ENCODE measurements around the gene DDAH2.
A peak's percentile ranks its signal among the peaks of the same experiment; 100 is the strongest.
"Not testable (repeated sequence)": the region's sequence is repeated elsewhere in the genome, so short reads cannot be mapped to it uniquely, and the experiment has no call there.

Gene DDAH2

DNA sequence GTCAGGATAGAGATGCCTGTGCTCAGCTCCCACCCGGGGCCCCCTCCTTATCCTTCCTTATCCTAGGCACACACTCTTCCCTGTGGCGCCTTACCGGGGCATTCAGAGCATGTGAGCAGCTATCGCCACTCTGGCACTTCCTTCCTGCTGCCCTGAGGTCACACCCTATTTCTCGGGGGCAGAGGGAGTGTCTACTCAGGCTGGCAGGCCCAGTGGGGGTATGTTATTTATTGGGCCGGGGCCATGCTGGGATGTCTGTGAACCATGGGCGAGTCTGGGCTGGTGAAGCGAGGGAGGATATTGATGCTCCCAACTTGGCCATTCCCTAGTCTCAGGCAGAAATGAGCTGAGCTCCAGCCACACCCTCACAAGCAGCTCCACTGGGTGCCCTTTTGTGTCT lies 17.9 kb downstream of the DDAH2 start:
- DNase-seq = no peak

DNA sequence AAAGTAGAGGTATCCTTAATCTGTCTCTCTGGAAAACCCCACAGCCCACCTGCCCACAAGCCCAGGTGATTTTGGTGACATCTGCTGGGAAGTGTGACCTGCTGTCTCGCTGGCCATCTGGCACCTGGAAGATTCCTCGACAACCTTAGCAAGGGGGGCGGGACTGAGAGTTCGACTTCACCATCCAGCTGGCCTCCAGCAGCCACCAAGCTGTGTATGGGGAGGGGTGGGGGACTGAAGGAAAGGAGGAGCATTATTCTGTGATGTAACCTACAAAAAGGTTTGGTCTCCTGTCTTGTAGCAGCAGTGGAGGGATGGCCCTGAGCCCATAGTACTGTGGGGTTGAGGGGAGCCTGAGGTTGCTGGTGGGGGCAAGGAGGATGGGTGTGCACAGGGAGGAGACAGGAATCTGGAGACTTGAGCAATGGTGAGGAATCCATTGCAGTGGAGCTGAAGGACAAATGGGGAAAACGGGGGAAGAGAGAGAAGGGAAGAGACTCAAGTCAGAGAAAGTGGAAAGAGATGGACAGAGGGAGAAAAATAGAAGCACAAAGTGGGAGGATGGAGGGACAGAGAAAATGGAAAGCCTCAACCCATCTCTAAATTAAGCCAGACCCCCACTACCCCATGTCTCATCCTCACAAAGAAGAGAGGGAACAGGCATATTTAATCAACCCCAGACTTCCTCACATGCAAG lies 18.4 kb downstream of the DDAH2 start:
- no peak for DNase-seq

DNA sequence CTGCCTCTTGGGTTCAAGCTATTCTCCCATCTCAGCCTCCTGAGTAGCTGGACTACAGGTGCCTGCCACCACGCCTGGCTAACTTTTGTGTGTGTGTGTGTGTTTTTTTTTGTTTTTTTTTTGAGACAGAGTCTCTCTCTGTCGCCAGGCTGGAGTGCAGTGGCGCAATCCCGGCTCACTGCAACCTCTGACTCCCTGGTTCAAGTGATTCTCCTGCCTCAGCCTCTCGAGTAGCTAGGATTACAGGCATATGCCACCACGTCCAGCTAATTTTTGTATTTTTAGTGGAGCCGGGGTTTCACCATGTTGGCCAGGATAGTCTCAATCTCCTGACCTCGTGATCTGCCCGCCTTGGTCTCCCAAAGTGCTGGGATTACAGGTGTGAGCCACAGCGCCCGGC lies 19.9 kb downstream of the DDAH2 start:
- DNase-seq = not testable (repeated sequence)

DNA sequence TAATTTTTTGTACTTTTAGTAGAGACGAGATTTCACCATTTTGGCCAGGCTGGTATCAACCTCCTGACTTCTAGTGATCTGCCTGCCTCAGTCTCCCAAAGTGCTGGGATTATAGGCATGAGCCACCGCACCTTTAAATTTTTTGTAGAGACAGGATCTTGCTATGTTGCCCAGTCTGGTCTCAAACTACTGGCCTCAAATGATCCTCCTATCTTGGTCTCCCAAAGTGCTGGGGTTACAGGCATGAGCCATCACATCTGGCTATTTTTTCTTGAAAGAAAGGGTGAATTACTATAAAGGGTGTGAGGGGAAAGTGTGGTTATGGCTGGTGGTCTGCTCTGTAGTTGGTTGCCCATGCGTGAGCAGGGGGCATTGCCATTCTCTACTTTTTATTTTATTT lies 20.9 kb downstream of the DDAH2 start:
- DNase-seq = no peak

DNA sequence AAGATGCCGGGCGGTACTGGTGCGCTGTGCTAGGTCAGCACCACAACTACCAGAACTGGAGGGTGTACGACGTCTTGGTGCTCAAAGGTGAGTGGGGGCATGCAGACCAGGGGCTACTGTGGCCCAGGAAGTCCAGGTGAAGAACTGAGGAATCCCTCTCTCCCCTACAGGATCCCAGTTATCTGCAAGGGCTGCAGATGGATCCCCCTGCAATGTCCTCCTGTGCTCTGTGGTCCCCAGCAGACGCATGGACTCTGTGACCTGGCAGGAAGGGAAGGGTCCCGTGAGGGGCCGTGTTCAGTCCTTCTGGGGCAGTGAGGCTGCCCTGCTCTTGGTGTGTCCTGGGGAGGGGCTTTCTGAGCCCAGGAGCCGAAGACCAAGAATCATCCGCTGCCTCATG lies 21.4 kb downstream of the DDAH2 start:
- no peak for DNase-seq

DNA sequence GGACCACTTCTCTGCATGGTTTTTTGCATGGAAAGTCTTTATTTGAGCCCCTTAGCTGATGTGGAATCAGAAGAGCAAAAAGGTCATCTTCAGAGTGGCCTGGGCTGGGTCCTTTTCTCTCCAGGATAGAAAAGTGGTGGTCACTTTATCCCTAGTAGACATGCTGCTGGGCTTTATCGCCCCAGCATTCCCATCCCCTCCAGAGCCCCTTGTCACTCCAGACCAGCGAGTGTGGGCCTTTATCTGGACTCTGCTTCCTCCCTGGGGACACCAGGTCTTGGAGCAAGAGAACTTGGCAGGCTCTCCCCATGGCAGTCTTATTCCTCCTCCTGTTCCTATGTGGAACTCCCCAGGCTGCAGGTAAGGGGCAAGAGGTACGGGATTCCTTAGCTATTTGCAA lies 22.5 kb downstream of the DDAH2 start, which contains the start of gene LY6G6F:
TSS of gene LY6G6F (plus strand) at position 268 of the 400 bp plus-strand sequence. CDS start at position 309, 41 bp downstream.
- no peak for DNase-seq

DNA sequence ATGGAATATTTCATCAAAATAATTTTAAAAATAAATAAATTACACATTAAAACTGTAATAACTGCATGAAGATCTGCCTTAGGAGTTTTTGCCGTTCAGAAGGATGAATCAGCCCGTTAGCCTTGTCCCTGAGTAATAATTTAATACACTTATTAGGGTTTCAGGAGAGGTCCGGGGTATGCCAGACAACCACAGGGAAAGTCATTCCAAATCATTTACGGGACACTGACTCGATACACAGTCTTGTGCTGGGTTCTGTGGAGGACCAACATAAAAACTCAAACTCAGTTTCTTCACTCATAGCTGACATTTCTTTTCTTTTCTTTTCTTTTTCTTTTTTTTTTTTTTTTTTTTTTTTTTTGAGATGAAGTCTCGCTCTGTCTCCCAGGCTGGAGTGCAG lies 23.2 kb downstream of the DDAH2 start:
- DNase-seq = no peak

DNA sequence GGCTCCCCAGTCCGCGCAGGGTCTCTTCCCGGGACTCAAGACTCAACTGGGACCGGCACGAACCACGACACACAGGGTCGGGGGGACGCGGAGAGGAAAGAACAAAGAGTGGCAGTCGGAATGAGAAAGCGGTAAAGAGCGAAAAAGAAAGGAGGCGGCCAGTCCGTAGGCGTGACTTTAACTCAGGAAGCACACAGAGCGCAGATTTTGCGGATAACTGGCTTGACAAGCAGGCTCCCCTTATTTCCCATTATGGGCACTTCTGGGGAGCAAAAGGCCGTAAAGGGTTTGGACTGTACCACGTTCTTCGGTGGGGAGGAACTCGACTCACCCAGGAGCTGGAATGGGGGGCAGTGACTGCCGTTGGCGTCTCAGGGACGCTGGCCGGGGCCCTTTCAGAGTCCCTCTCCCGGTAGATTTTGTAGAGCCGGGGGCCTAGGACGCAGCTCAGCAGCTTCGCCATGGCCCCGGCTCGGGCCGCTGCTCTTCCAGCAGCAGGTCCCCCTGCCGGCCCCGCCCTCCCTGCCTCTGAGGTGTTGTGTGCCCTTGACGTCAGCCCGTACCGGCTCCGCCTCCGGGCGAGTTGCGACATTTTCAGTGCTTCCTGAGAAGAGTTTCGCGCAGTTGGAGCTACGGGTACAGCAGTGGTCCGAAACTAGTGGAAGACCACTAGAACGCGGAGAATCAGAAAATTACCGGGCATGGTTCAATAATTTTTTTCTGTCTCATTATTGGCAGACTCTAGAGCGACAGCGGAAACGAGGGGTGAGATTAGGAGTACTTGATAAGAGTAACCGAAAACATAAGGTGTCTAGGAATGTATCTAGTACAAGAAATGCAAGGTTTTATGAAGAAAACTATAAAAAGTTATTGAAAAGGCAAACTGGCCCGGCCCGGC lies 26.0 kb downstream of the DDAH2 start, which contains the start of gene ABHD16A:
TSS of gene ABHD16A (minus strand) at position 506 of the 898 bp plus-strand sequence. CDS start at position 463, 43 bp downstream.
- DNase-seq = peak; percentile 98

DNA sequence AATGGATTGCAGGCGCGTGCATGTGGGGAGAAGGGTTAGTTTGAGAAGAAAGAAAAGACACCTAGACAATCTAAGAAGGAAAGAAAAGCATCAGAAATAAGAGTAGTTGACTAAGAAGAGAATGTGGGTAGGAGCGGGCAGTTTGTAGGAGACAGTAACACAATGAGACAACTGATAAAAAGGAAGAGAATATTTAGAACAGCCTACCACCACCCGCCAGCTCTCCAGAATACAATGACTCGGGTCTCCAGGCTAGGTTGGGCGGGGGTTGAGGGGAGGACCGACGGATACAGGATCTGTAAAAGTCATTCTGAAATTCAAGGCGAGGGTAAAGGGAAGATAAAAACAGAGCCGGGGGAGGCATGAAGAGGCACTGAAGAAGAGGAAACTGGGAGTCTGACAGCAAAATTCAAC lies 26.7 kb downstream of the DDAH2 start:
- DNase-seq = peak; percentile 33

DNA sequence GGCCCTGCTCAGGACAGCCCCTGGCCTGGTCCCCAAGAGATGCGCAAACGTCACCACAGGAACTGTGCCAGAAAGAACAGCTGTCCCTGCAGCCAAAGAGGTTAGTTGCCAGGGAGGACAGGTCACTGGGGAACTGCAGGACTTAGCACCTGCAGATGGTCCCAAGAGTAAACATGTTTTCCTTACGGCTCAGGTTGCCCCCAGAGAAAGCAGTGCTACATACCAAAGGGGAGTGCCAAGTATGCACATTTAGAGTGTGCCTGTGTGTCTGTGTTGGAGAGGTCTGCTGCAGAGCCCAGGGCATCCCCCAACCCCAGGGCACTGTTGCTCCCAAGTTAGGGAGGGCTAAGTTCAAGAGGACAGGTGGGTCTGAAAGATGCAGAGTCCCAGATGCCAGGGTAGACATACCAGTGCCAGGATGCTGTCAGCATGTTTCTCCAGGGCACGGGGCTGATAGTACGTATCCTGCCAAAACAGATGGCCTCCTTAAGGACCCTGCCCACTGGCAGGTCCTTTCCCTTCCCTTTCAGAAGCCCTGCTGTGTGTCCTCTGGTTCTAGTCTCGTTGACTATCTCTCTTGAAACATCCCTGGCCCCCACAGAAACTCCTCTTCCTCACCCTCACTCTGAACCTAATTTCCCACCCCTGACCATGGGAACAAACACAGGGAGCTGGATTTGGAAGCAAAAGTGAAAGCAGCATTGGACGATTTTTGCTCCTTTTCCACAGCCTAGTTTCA lies 27.3 kb downstream of the DDAH2 start:
- no peak for DNase-seq

DNA sequence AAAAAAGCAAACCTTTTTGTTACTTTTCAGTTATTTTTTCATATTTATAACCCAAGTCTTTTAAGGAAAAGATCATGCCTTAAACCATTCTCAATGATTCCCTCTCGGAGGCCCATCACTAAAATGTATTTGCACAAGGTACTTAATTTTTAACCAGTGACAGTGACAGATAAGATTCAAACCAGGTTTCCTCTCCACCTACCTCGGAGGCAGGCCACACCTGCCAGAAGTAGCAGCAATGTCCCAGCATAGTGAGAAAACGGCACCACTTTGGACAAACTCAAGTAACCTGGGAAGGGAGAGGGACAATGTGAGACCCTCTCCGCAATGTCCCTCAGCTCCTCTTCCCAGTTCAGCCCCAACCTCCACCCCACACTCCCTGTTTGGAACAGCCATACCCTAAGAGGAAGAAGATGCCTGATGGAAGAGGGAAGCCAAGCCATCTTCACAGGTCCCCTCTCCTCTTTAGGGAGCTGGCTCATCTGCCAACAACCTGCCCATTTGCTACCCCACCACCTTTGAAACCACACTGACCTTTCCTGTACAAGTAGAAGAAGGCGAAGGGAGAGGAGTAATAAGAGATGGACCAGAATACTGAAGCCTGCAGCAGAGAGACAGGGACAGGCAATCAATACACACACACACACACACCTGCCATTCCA lies 28.2 kb downstream of the DDAH2 start:
- no peak for DNase-seq

DNA sequence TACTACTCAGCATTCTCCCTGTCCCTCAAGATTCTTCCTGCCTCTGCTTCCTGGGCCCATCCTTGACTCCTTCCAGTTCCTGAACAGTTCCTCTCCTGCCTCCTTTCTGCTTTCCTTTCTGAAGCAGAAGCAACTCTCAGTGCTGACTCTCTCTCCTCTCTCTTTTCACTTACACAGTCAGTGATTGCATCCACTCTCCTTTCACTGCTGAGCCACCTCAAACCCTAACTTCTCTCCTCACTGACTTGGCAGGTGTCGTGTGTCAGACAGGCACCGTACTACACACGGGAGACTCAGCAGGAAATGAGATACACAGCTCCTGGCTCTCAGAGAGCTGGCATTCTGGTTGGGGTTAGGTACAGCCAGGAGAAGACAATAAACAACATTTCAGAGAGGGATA lies 31.5 kb downstream of the DDAH2 start:
- DNase-seq = no peak

DNA sequence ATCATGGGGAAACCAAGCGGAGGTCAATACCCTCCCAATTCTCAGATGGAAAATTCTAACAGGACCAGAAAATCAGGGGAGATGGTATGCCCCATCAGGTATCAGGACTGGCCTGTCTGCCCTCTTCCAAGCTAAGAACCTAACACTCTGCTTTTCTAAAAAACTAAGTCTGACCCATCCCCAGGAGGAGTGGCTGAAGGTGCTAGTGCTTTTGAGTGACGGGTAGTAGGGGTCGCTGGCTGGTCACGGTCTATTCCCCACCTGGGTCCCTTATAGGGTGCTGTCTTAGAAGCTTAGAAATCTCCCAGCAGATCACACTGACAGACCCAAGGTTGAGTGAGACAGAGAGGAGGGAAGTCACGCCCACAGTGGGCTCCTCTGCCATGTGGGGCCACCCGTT lies 35.6 kb downstream of the DDAH2 start:
- DNase-seq = no peak

DNA sequence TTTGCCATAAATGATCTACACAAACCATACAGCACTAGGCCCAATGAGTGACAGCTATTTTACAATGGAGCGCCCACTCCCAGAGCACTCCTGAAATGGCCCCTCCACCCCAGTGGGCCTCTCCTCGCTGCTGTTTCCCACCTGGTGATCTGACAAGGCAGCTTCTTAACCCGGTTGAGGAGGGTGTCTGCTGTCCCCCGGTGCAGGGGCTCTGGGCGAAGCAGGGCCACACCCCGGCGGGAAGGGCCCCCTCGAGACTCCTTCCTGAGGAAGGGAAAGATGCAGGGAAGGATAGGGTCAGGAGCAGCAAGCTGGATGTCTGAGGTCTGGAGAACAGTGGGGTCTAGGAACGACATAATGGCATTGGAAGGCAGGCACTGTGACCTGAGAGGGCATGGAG lies 36.2 kb downstream of the DDAH2 start:
- DNase-seq = no peak

DNA sequence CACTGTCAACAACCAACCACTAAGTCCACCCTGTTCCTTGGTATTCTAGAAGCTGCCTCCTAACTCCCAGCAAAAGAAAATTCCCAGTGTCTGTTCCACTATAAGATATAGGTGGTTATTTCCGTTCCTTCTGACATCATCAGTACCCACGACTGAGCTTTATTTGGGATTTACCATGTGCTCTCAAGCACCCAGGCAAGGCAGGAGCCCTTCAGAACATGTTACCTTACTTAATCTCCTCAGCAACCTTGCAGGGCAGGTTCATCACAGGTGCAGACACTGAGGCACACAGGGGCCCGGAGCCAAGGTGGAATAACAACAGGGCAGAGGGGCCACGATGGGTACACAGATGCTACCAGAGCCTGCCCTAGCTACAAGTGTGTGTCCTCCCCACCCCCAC lies 36.7 kb downstream of the DDAH2 start:
- DNase-seq = no peak

DNA sequence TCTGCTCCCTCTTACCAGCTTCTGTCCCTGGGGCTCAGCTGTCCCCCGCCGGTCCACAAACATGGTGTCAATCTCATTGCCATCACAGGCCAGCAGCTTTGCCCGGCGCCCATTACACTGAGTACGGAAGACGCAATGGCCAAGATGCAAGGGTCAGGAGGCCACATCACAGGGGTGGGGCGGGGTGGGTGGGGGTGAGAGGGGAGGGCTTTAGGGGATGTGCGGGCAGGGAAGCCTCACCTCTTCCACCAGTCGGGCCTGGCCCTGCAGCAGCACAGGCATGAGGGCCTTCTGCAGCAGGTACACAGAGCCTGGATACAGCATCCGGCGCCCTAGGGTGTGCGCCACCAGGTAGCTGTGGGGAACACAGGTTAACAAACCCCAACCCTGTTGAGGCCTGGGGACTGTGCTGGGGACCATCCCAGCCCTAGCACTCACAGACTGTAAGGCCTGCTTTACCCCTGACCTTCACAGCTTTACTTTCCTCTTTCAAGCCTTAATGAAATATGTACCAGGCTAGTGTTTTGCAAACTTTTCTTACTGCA lies 37.5 kb downstream of the DDAH2 start:
- no peak for DNase-seq

DNA sequence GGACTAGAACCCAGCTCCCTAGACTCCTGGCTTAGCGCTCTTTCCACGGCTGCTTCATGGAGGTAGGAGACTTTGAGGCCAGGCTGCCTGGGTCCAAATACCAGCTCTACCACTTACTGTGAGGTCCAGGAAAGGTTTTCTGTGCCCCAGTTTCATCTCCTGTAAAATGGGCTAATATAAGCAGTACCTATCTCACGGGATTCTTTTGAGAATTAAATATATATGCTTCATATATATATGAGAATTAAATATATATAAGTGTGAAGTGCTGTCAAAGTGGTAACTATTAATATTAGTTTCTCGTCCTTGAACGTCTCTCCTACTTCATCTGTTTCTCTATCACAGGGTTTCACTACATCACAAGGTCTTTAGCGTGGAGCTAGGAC lies 38.0 kb downstream of the DDAH2 start:
- no peak for DNase-seq

DNA sequence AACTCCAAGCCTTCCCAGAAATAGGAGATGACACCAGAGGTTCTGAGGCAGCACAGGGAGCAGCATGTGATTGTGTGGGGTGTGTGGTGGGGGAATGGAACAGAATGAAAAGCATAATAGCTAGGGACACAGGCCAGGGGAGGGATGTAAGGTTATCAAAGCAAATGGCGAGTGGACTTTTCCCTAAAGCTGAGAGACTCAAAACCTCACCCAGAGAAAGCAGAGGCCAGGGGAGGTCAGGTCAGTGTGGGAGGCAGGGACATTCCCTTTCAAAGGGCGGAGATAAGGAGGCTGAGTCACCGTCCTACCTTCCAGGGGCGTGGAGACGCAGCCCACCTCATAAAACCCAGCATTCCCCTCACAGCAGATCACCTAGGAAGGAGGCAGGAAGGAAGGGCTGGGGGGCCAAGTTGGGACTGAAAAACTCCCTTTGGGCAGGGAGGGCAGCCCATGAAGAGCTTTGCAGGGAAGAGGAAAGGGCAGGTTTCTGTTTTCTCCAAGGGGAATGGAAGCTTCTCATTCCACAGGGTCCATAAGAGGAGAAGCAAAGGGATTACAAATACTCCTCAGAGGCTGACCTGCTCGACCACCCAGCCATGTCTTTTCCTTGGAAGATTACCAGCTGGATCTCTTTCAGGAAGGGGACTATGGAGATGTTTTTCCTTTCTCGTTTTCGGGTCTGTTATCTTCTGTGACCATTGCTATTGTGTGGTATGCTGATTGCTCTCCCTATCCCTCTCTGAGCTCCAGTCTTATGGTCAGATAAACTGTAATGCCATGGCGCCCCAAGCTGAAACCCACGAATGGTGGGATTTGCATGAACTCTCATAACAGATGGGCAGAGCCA lies 38.6 kb downstream of the DDAH2 start:
- DNase-seq = no peak

DNA sequence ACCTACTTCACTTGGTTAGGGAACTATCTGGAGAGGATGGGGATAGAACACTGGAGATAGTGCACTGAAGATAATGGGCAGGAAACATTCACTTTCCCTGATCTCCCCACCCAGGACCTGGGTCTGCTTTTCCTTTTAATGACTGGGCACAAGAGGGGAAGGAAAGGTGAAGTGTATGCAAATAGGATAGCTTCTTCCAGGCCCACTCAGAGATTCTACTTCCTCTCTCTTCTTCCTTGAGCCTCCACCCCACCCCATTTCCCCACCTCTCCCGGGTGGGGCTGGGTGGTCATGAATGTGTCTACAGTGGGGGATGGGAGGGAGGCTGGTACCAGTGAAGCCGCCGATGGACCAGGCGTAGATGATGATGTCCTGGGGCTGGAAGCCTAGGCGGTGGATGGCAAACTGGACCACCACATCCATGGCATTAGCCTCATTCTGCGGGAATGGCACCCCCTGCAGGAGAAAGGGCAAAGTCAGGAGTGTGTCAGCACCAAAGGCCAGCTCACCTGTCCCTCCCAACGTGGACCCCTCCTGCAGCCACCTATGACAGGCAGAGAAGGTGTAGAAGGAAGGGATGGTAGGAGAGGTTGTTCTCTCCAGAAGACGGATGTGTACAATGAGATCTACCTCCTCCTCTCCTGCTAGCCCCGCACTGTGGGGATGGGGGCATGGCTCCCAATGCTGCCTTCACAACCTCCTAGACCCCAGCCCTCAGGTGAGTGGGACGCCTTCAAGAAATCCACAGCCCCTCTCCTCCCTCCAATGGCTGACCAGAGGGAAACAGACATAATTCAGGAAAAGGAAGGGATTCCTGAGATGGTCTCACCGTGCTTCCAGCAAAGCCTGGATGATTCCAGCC lies 39.6 kb downstream of the DDAH2 start:
- no peak for DNase-seq

DNA sequence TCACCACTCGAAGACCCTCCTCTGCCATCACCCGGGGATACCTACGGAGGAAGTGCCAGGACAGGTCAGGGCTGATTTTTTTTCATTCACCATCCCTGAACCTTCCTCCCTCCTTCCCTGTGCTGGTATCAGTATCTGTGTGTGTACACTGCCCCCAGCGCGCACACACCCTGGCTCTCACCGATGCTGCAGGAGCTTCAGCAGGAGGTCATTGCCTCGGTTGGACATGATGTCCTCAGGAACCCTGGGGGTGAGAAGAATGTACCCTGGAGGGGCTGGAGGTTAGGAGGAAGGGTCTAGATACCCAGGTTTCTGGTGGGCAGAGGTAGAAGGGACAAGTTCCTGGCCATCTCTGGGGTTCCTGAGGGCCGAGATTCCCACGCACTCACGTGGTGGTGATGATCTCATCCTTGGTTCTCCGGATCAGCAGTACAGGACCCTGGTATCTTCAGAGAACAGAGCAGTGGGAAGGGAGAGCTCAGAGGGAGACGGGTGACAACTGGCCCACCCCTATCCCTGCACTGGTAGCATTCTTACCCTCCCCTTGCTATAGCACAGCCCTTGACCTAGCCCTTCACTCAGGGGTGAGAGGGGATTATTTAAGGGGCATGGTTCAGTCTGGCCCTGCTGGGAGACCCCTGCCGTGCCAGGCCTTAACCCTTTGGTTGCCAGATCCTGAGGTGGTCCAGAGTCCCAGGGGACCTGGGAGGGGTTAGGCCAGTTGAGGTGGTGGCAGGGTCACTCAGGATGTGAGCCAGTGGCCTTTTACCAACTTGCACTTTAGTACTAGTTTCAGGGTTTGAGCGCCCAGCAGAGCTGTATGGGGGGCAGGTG lies 41.0 kb downstream of the DDAH2 start:
- no peak for DNase-seq
